ENCODE measurements around the gene ADGRF5. TPM values are rescaled to one million over a fixed set of nuclear protein-coding genes. Genes with fewer than 3 reads are reported as not detected.
A peak's percentile ranks its signal among the peaks of the same experiment; 100 is the strongest.

ADGRF5 gene
- total and polyA plus RNA-seq, 12 donors: 13.3 to 98.5 (median 39.3) TPM

DNA sequence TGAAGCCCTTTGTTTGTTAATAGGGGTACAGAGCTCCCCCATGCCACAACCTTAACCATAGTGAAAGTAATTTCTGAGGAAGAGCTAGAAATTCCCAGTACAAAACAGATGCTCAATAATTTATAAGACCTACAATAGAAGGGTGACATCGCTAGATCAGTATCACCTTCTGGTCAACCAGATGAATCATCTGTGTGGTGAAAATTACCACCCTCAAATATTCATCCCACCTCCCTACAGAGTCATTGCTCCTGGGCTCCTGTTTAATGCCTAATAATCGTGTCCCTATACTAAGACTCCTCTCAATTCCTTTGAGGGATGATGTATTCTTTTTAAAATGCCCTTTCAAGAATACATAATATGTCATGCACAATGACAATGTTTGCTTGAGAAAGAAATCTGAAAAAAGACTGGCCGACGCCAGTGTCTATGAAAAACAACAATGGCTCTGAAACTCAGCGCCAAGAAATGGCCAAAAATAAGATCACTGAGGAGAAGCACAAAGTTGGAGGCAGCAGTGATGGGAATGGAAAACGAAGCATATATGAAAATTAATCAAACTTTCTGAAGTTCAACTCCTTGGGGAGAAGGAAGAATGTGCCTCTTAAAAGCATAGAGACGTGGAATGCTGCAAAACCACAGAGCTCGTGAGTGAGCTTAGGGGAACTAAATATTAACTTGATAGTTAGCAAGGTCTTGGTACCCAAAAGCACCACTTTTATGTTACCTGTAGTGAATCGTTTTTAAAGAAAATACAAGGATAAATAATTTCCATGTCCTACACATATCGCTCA, 11.0 kb upstream of the ADGRF5 start:
- H3K36me3 ChIP-seq (replicated peaks in 1 of 2): no peaks in the 10 kb centered on the region
- 52 to 64% (median 62%) methylated on average over 10 of the region's 10 CpGs for WGBS, 4 donors
- peak overlapping the region in 2 of 5 donors; percentile 40 to 70 for H3K27ac ChIP-seq
- H3K9me3 ChIP-seq (replicated peaks in 1 of 3): no peaks in the 10 kb centered on the region
- no peak for DNase-seq
- intact Hi-C loops (cut with DNase I): no loop called here
- TF ChIP-seq, protein P1, sequence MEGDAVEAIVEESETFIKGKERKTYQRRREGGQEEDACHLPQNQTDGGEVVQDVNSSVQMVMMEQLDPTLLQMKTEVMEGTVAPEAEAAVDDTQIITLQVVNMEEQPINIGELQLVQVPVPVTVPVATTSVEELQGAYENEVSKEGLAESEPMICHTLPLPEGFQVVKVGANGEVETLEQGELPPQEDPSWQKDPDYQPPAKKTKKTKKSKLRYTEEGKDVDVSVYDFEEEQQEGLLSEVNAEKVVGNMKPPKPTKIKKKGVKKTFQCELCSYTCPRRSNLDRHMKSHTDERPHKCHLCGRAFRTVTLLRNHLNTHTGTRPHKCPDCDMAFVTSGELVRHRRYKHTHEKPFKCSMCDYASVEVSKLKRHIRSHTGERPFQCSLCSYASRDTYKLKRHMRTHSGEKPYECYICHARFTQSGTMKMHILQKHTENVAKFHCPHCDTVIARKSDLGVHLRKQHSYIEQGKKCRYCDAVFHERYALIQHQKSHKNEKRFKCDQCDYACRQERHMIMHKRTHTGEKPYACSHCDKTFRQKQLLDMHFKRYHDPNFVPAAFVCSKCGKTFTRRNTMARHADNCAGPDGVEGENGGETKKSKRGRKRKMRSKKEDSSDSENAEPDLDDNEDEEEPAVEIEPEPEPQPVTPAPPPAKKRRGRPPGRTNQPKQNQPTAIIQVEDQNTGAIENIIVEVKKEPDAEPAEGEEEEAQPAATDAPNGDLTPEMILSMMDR (IDR thresholded peaks at IDR 0.05): no peak
- H3K27me3 ChIP-seq: no peaks in the 10 kb centered on the region
- H3K4me3 ChIP-seq: no peak overlapping the region
- H3K4me1 ChIP-seq (replicated peaks in 1 of 2): no peaks in the 10 kb centered on the region

DNA sequence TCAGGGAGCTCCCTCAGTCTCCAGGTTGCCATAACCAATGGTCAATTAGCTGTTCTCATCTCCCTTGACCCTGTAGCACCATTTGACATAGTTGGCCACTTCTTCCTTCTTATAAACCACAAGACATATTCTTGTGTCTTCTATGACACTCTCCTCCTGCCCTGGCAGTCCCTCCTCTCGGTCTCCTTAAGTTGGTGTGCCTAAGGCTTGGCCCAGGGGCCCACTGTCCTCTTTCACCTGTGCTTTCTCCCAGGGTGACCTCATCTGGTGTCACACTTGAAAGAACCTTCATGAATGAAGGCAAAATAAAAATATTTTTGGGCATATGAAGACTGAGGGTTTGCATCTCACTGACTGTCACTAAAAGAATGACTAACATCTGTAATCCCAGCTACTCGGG, 9.7 kb upstream of the ADGRF5 start:
- 74 to 88% (median 77%) methylated on average over 2 of the region's 2 CpGs for whole genome bisulfite sequencing, 4 donors
- no peak overlapping the region for H3K4me3 ChIP-seq
- no peak overlapping the region for H3K27ac ChIP-seq
- no peaks in the 10 kb centered on the region for H3K27me3 ChIP-seq
- DNase-seq: no peak
- H3K36me3 ChIP-seq (replicated peaks in 1 of 2): no peaks in the 10 kb centered on the region
- intact Hi-C loops (cut with DNase I): no loop called here
- peaks cover 0 to 4% of the 10 kb centered on the region in 2 donors for H3K4me1 ChIP-seq (replicated peaks in 1 of 2)
- TF ChIP-seq, protein P1 (IDR thresholded peaks at IDR 0.05): no peak
- no peak for TF ChIP-seq POLR2A (IDR thresholded peaks at IDR 0.05)
- H3K9me3 ChIP-seq (replicated peaks in 1 of 3): no peaks in the 10 kb centered on the region

DNA sequence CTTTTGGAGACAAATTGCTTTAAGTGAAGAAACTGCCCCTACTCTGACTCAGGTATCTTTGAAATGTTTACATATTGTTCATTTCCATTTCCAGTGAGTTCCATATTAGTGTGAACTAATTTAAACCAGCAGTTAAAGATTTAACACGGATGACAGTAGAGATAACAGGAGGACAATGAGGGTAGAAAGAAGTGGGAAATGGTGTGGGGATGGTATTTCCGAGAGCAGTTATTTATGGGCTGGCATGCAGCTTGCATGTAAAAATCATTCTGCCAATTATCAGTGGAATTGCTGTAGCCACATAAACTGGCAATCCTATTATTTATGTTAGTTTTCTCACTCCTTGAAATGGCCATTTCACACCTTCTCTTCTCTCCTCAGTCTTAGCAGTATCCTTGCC, 8.6 kb upstream of the ADGRF5 start:
- Histone ChIP-seq H3K27me3 (no peaks in the 10 kb centered on the region), H3K9me3 (replicated peaks in 1 of 3) (no peaks in the 10 kb centered on the region), H3K36me3 (replicated peaks in 1 of 2) (no peaks in the 10 kb centered on the region), H3K4me1 (replicated peaks in 1 of 2) (peaks cover 0 to 4% of the 10 kb centered on the region in 2 donors), H3K4me3 (no peak overlapping the region), H3K27ac (no peak overlapping the region)
- intact Hi-C loops (cut with DNase I): no loop called here
- DNase-seq: no peak
- TF ChIP-seq POLR2A (IDR thresholded peaks at IDR 0.05): no peak
- TF ChIP-seq, protein P1 (IDR thresholded peaks at IDR 0.05): no peak
- 49 to 68% (median 62%) methylated on average over 2 of the region's 2 CpGs for WGBS, 4 donors

DNA sequence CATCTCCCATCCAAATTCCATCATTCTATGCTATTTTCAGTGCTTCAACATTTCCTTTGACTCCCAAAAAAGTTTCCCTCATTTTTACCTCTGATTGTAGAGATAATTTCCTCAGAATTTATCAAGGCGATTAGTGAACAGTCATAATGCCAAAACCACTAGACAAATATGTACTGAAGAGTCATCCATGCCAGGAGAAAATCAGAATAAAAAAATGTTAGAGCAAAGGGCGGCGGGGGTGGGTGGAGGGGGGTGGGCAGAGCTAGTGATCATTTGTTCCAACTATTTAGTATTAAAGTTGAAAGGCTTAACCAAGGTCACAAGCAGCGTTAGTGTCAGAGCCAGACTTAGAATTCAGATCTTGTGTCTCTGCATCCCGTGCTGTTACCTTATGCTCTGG, 5.3 kb upstream of the ADGRF5 start:
- no peaks in the 10 kb centered on the region for H3K9me3 ChIP-seq (replicated peaks in 1 of 3)
- H3K27me3 ChIP-seq: no peaks in the 10 kb centered on the region
- no peak overlapping the region for H3K4me3 ChIP-seq
- intact Hi-C loops (cut with DNase I): no loop called here
- peaks cover 0 to 4% of the 10 kb centered on the region in 2 donors for H3K4me1 ChIP-seq (replicated peaks in 1 of 2)
- no peak for TF ChIP-seq POLR2A (IDR thresholded peaks at IDR 0.05)
- TF ChIP-seq, protein P1 (IDR thresholded peaks at IDR 0.05): no peak
- peak overlapping the region in 2 of 5 donors; percentile 32 to 50 for H3K27ac ChIP-seq
- 48 to 71% (median 60%) methylated on average over 5 of the region's 5 CpGs for WGBS, 4 donors
- H3K36me3 ChIP-seq (replicated peaks in 1 of 2): no peaks in the 10 kb centered on the region
- DNase-seq: no peak

All from adrenal gland (tissue), 12 donors.